GM21360 (cell line): ENCODE measurements around the gene CRYGS.
"Not testable (repeated sequence)": the region's sequence is repeated elsewhere in the genome, so short reads cannot be mapped to it uniquely, and the experiment has no call there.

Source experiments
- ATAC-seq: cut with Tn5 transposase; IDR thresholded peaks from one replicate; pipeline ENCODE4 v1.9.1; 2021; ENCODE audit warnings: mild to moderate bottlenecking, moderate library complexity; ENCODE audit not compliant: unreplicated experiment

Gene CRYGS

DNA sequence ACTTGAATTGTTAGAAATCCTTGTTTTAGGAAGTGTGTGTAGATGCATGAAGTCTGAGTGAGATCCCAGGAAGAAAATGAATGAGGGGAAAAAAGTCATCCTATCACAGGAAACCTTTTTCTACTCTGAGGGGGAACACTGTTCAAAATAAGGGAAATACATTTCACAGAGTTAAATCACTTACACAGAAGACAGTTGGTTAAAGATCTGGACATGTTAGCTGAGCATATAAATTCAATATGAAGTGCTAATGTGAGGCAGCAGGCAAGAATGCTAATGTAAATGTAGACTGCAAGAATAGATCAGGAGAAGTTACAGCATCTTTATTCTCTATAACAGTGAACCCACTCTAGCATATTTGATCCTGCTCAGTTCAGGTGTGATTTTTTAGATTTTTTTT lies 20.4 kb upstream of the CRYGS start:
- no peak for ATAC-seq

- ATAC-seq, result no peak
Observed at GRCh38 chr3:186552408-186553031, 8.3 kb upstream of the CRYGS start.

- no peak for ATAC-seq
Observed at GRCh38 chr3:186551387-186551786, 7.2 kb upstream of the CRYGS start.

DNA sequence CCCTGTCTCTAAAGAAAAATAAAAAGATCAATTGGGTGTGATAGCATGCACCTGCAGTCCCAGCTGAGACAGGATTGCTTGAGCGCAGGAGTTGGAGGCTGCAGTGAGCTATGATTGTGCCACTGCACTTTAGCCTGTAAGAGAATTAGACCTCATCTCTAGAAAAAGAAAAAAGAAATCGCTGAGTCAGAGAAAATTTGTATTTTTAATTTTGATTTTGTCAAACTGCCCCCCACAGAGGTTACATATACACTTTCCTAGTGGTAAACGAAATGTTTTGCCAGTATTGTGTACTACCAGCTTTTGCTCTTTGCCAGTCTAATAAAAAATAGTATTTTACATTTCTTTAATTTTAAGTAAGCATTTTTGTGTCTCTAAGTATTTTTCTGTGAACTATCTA lies 5.3 kb upstream of the CRYGS start:
- no peak for ATAC-seq

DNA sequence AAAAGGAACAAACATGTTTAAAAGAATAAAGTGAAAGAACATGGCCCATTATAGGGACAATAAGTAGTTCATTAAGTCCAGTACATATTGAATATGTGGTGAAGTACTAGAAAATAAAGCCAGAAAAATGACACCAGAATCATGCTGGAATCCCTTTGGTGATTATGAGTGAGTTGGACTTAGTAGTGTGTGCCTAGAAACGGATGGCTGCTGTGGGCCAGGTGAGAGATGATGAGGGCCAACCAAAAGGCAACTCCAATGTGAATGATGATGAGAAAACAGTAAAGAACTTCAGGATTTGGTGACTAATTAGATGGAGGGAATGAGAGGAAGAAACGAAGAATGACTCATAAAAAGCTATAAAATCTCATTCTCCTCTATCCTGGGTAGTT lies 3.3 kb downstream of the CRYGS start:
- ATAC-seq, result no peak

GRCh38 chr3:186540221-186540834 lies 3.9 kb downstream of the CRYGS start:
- peak; percentile 75 for ATAC-seq

DNA sequence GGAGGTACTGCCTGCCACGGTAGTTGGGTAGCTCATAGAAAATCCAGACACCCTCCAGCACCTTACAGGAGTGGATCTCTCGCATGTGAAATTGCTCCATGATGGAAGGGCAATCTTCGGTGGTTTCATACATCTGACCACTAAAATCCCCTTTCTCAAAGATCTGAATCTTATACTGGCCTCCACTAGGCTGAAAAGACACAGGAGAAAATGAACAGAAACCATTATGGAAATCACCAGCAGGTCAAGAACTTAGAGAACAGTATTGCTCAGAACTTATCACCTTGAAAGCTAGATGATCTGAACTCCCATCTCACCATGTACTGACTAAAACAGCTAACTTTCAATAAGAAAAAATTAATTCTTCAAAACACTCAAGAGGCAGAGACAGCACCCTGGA lies 5.4 kb downstream of the CRYGS start:
- no peak for ATAC-seq

DNA sequence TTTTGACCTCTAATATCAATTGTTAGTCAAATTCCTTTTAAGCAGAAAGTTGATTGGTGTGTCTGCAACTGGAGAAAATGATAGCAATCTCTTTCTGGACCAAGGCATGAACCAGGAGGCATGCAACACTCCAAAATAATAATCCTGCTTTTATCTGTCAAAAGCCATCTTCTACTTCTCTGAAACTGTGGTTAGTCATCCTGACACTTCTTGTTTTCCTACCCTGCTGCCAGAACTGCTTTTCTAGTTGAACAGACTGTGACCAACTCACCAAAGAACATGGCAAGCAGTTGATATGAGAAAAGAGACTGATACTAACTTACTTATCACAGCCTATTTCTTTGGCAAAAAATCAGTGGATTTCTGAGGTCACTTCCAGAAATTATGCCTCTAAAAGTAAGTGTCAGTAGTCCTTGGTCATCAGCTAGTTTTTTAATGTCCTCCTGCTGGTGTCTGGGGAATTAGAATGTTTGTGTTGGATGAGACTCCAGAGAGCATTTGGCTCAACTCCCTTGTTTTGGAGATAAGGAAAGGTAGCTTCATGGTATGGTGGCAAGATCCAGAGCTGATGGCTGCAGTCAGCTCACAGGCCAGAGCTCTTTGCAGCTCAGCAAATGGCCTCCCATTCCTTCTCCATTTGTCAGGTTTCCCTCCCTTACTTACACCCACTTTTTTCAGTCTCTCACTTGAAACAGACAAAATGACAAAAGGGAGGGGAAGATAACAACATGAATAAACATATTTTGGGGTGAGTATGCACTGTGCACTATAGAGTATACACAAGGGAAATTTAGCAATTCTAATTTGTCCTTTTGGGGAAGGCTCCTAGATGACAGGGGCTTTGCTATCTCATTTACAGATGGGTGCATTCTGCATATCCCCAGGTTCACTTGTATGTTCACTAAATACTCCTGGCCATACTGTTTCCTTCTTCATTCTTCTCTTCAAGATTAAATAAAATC lies 7.0 kb downstream of the CRYGS start:
- ATAC-seq, result no peak

- ATAC-seq, result peak; percentile 89
Observed at GRCh38 chr3:186534113-186534669, 10.0 kb downstream of the CRYGS start.

GRCh38 chr3:186532598-186533072 lies 11.5 kb downstream of the CRYGS start:
- peak; percentile 40 for ATAC-seq

DNA sequence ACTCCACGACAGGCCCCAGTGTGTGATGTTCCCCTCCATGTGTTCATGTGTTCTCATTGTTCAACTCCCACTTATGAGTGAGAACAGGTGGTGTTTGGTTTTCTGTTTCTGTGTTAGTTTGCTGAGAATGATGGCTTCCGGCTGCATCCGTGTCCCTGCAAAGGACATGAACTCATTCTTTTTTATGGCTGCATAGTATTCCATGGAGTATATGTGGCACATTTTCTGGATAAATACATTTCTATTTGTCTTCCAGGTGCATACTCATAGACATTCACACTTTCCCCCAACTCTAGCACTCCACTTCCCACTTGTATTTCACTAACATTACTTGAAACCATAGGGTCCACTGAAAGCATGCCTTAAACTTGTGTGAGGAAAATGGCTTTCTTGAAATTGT lies 12.5 kb downstream of the CRYGS start:
- not testable (repeated sequence) for ATAC-seq

- no peak for ATAC-seq
Observed at GRCh38 chr3:186530415-186530814, 13.8 kb downstream of the CRYGS start.

DNA sequence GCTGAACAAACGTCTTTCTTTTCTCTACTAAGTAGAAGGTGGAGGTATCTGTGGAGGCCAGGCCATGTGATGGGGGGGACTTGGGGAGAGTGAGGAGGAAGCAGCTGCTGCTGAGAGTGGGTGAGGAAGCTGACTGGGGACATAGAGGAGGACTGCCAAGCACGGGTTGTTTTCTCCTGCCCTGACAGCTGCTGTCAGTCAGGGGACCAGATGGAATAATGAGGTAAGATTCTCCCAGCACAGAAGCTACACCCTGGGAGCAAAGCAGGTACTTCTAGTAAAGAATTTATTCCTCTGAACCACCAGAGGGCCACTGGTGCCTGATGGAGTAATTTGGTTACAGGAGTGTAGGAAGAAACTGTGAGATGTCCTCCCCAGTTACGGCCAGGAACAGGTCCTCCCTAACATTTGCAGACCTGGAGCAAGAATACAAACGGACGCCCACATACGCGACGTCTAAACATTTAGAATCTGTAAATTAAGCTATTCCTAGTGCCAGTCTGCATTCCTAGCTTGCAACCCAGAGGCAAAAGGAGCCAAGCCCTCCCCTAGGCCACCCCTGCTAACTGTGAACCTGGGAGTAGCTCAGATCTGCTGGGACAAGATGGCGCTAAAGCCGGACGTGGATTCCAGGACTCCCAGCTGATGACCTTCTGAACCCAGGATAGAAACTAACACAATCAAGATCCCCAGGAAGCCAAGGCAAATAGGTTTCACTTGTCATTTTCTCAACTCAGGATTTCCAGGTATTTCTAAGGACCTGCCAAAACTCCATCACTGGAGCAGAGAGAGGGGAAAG lies 14.8 kb downstream of the CRYGS start:
- no peak for ATAC-seq

GRCh38 chr3:186526256-186526606 lies 17.9 kb downstream of the CRYGS start:
- peak; percentile 38 for ATAC-seq

DNA sequence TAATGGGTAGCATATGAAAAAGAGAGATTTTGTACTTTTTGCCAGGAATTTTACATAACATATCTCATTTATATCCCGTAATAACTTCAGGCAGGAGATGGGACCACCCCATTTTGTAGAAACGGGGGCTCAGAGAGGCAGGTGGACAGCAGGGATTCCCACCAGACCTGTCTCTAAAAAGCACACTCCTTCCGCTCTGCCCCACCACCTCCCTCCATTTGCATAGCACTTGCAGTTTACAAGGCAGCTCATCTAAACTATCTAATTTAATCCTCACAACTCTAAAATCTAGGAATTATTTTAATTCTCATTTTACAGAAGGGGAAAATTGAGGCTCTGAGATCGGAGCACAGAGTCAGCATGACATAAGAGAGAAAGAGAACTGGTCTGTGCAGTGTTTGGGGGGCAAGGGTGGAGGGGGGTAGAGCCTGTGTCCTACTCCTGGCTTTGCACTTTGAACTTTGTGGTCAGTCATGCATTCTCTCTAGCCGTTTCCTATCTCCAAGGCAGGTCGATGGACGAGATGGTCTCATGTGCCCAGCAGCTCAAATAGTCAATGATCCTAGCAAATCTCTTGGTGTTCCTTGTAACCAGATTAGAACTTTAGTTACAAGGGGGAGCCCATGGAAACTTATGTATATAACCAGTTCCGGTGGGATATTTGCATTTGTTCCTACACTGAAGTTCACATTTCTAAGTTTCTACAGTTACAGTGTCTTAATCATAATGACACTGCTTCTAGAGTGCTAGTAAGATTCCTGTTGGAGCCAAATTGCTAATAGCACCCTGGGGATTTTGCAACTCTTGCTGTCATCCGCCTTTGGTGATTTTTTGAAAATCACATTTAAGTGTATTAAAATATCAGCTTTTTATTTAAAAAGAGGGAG lies 18.6 kb downstream of the CRYGS start:
- ATAC-seq, result peak; percentile 24

GRCh38 chr3:186524616-186525015 lies 19.6 kb downstream of the CRYGS start:
- ATAC-seq, result no peak

DNA sequence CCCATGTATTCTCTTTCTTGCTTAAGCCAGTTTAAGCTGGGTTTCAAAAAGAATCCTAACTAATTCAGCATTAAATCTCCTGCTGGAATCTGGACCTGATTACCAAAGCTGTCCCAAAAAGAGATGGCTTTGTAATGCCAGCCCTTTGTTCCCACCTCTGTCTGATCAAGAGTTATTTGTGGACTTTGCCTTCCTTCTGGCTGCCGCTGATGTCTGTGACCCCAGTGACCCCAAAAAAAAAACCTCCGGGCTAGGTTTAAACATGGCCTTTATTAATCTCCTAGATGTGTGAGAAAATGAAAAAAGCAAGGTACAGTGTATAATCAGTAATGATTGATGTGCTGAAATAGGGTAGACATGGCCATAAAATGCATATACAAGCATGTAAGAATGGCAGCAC lies 20.7 kb downstream of the CRYGS start:
- no peak for ATAC-seq

DNA sequence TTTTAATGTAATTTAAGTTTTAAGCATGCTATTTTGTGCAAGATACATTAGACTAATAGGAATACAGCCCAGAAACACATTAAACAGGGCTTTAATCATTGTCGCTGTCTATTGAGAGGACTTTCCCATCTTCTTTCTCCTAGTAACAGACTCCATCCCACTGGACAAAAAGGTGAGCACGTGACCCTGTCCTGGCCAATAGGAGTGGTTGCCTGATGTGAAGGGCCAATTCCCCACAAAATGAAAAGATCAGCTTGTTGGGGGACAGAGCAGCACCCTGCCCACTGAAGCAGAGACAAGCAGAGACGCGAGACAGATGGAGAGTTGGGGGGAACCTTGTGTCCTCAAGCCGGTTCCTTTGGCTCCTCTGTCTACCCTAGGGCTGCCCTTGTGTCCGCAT lies 21.2 kb downstream of the CRYGS start:
- no peak for ATAC-seq

GRCh38 chr3:186520957-186521842 lies 23.0 kb downstream of the CRYGS start:
- ATAC-seq, result peak; percentile 64
